Superior temporal gyrus (tissue), 1 donor: ENCODE results near the gene BSCL2.
A peak's percentile ranks its signal among the peaks of the same experiment; 100 is the strongest.
"Not testable (repeated sequence)": the region's sequence is repeated elsewhere in the genome, so short reads cannot be mapped to it uniquely, and the experiment has no call there.

Source experiments
- DNase-seq: peaks from one replicate; pipeline ENCODE4 v3.0.0-alpha.2; 2016; ENCODE audit errors: extremely low spot score

The BSCL2 gene

GRCh38 chr11:62719302-62719978 lies 12.2 kb upstream of the BSCL2 start:
- DNase-seq: no peak

DNA sequence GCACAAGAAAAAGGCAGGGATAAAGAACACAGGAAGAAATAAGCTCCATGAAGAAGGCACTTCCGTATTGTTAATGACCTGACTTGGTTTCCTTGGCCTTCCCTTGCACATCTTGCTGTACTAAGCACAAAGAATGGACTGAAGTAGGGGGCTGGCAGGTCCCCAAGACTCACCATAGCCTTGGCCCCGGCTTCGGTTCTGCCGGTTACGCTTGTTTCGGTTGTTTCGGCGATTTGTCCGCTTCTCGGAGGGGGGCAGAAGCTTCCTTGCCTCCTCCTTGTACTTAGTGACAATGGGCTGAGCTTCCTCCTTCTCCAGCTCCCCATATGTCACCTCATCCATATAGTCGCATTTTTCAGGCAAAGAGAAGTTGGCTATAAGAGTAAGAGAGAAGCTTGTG lies 9.6 kb upstream of the BSCL2 start:
- no peak for DNase-seq

GRCh38 chr11:62716206-62716605 lies 9.0 kb upstream of the BSCL2 start:
- no peak for DNase-seq

DNA sequence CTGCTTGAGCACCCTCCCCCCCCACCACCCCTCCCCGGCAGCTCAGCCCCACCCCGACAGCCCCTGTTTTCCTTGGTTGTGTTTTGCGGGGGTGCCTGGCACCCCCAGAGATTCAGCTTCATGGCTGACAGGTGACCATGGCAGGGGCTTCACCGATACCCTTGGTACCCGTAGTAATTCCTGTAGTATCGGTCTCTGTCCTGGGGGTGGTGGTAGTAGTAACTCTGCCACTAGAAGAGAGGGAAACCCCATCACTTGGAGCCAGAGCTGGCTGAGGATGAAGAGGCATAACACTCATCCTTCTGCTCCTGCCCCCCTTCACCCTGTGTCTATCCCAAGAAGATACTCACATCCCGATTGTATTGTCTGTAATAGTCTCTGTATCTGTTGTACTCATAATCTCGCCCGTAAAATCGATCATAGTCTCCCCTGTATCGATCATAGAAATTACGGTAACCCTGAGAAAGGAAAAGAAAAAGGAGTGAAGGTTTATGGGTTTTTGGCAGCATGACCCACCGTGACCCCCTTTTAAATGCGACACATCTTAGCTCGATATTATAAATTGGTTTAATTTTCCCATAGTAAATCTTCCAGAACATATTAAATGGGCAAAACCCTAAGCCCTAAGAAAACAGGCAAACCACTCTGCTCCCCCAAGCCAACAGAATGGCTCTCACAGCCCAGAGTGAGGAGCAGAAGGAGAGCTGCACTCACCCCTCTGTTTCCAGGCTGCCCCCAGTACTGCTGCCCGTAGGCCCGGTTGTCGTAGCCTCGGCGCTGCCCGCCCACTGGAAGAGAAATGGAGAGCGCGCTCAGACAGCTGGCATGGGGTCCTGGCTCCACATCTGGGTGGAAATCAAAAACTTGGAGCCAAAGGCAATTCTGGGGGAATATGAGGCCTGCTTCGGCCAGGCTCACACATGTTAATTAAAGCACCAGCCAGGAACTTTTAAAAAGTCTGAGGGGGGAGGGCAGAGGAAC lies 8.2 kb upstream of the BSCL2 start:
- DNase-seq: no peak

GRCh38 chr11:62713343-62713742 lies 6.1 kb upstream of the BSCL2 start:
- DNase-seq: no peak

GRCh38 chr11:62712861-62713260 lies 5.6 kb upstream of the BSCL2 start:
- peak; percentile 3 for DNase-seq

GRCh38 chr11:62712276-62712812 lies 5.1 kb upstream of the BSCL2 start:
- DNase-seq: no peak

- DNase-seq: no peak
Observed at GRCh38 chr11:62710001-62710345, 2.7 kb upstream of the BSCL2 start.

GRCh38 chr11:62709247-62710000 lies 2.2 kb upstream of the BSCL2 start:
- DNase-seq: peak; percentile 99

- no peak for DNase-seq
Observed at GRCh38 chr11:62708793-62709192, 1.6 kb upstream of the BSCL2 start.

- DNase-seq: peak; percentile 26
Observed at GRCh38 chr11:62708392-62708791, 1.2 kb upstream of the BSCL2 start.

GRCh38 chr11:62706850-62707247 lies 375 bp downstream of the BSCL2 start:
- DNase-seq: no peak

- DNase-seq: peak; percentile 94
Observed at GRCh38 chr11:62705880-62706849, 1.1 kb downstream of the BSCL2 start.

DNA sequence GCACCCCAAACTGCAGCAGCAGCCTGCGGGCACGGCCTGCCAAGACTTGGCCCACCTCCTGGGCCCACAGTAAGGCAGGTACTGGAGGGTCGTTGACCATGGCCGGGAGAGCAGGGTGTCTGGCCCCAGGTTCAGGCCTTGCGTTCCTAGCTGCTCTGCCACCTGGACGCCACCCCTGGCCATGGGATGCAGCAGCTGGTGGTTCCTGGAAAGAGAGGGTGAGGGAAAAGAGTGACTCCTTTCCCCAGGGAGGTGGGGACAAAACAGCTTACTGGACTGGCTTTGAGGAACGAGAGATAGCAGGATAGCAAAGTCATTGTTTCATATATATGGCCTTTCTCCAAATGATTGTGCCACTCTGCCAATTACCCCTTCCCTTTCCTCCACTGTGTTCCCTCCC lies 1.8 kb downstream of the BSCL2 start:
- no peak for DNase-seq

DNA sequence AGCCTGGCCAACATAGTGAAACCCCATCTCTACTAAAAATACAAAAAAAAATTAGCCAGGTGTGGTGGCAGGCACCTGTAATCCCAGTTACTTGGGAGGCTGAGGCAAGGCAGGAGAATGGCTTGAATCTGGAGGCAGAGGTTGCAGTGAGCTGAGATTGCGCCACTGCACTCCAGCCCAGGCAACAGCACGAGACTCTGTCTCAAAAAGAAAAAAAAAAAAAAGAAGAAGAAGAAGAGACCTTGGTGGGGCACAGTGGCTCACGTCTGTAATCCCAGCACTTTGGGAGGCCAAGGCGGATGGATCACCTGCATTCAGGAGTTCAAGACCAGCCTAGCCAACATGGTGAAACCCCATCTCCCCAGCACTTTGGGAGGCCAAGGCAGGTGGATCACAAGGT lies 3.3 kb downstream of the BSCL2 start:
- not testable (repeated sequence) for DNase-seq

DNA sequence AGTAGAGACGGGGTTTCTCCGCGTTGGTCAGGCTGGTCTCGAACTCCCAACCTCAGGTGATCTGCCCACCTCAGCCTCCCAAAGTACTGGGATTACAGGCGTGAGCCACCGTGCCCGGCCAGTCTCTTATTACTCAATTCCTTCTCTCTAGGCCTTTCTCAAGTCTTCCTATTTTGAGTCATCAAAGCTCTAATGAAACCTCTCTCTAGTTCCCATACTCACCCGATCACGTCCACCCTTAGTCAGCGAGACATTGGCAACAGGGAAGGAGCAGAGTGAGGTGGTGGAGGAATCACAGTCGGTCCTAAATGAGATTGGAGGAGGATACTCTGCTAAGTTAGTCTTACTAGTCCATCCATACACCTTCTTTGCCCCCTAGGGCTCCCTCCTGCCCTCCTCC lies 5.0 kb downstream of the BSCL2 start:
- no peak for DNase-seq

DNA sequence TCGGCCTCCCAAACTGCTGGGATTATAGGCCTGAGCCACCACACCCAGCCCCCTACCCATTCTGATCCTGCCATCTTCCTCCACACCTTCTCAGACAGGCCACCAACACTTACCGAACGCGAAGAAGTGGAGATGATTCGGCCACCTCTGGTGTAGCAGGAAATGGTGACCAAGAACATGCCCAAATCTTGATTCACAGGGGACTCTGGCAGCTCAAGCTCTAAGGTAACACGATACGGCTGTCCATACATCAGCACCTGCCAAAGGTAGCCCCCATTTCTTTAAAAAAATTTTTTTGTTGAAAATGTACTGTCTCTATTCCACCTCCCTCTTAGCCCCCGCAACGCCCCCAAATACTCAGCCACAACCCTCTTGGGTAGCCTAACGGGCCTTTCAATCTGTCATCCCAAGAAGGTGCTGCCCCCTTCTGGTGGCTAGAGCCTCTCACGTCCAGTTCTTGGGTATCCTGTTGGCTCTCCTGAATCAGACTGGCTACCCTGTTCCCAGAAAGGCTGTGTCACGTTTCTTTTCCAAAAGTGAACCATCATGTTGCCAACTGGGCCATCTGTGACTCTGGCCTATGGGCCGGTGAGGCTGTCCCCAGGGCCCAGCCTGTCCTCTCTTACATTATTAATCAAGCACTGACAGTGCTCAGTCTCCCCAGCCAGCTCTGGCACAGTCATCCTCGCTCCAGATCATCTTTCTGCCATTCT lies 12.6 kb downstream of the BSCL2 start:
- peak; percentile 88 for DNase-seq

GRCh38 chr11:62693624-62694023 lies 13.6 kb downstream of the BSCL2 start:
- DNase-seq: not testable (repeated sequence)

GRCh38 chr11:62689421-62690183 lies 17.6 kb downstream of the BSCL2 start, which contains the start of gene LRRN4CL:
Gene LRRN4CL, minus strand, starts transcription at chr11:62689530. Its CDS starts 1,022 bp downstream, at chr11:62688508.
- no peak for DNase-seq
